HepG2 (cell line): Measurements from ENCODE around the gene ZKSCAN1. TPM values are rescaled to one million over a fixed set of nuclear protein-coding genes. Genes with fewer than 3 reads are reported as not detected.

ENCODE experiments used
- ATAD3A ChIP-seq: sonication (generic); formaldehyde crosslinking; IDR thresholded peaks from 2 replicates; pipeline ENCODE4 v1.4.0; 2020; ENCODE audit warnings: missing genetic modification reagents
- BORCS8-MEF2B ChIP-seq: sonication (generic); formaldehyde crosslinking; IDR thresholded peaks from 2 replicates; pipeline ENCODE4 v1.8.0; 2022; ENCODE audit warnings: mild to moderate bottlenecking, missing genetic modification reagents
- BRCA1 ChIP-seq: sonication (generic); formaldehyde crosslinking; IDR thresholded peaks from 2 replicates; pipeline ENCODE4 v1.4.0; 2020; ENCODE audit warnings: missing genetic modification reagents
- FOXA1 ChIP-seq, 2 experiments: fragments of 450-650 bp in 1 of 2; sonication (generic) in 1 of 2; formaldehyde crosslinking in 1 of 2; IDR thresholded peaks; 2 replicates each; pipeline versions ENCODE4 v1.4.0 to v1.6.1; 2016 to 2020; ENCODE audit warnings: missing genetic modification reagents in 1 of 2
- HIC2 ChIP-seq: sonication (generic); formaldehyde crosslinking; IDR thresholded peaks from 2 replicates; pipeline ENCODE4 v1.9.0; 2022; ENCODE audit warnings: low read depth, missing genetic modification reagents
- IKZF5 ChIP-seq: IDR thresholded peaks from 2 replicates; pipeline ENCODE4 v1.6.1; 2018; ENCODE audit warnings: missing genetic modification reagents, mild to moderate bottlenecking, missing compliant biosample characterization
- JUND ChIP-seq: sonication (generic); formaldehyde crosslinking; IDR thresholded peaks from 2 replicates; pipeline ENCODE4 v1.8.0; 2022; ENCODE audit warnings: mild to moderate bottlenecking, missing genetic modification reagents
- KDM3A ChIP-seq: IDR thresholded peaks from 2 replicates; pipeline ENCODE4 v1.6.1; 2018; ENCODE audit warnings: low read depth, missing compliant biosample characterization
- KLF11 ChIP-seq: IDR thresholded peaks from 2 replicates; pipeline ENCODE4 v1.6.1; 2016; ENCODE audit warnings: missing compliant biosample characterization
- NCOA5 ChIP-seq: sonication (generic); formaldehyde crosslinking; IDR thresholded peaks from 2 replicates; pipeline ENCODE4 v1.4.0; 2020; ENCODE audit warnings: missing genetic modification reagents
- NFYC ChIP-seq: IDR thresholded peaks from 2 replicates; pipeline ENCODE4 v1.6.1; 2016; ENCODE audit warnings: missing genetic modification reagents, missing compliant biosample characterization
- PAF1 ChIP-seq: IDR thresholded peaks from 2 replicates; pipeline ENCODE4 v1.6.1; 2016; ENCODE audit warnings: missing genetic modification reagents, missing compliant biosample characterization
- PCBP1 ChIP-seq: fragments of 200-400 bp; formaldehyde crosslinking; IDR thresholded peaks from 2 replicates; pipeline ENCODE4 v1.6.1; 2017; ENCODE audit warnings: mild to moderate bottlenecking, low read depth, low read length, borderline replicate concordance
- ZMAT3 ChIP-seq: sonication (generic); formaldehyde crosslinking; conservative IDR thresholded peaks from 2 replicates; pipeline ENCODE4 v1.7.0; 2021; ENCODE audit warnings: missing genetic modification reagents
- ZNF232 ChIP-seq: sonication (generic); formaldehyde crosslinking; IDR thresholded peaks from 2 replicates; pipeline ENCODE4 v1.4.0; 2020; ENCODE audit warnings: missing genetic modification reagents, borderline replicate concordance
- ZNF296 ChIP-seq: sonication (generic); formaldehyde crosslinking; conservative IDR thresholded peaks from 2 replicates; pipeline ENCODE4 v1.5.0; 2020; ENCODE audit warnings: mild to moderate bottlenecking, missing genetic modification reagents
- ZNF329 ChIP-seq: sonication (generic); formaldehyde crosslinking; IDR thresholded peaks from 2 replicates; pipeline ENCODE4 v1.9.0; 2021; ENCODE audit warnings: low read depth, mild to moderate bottlenecking, missing genetic modification reagents
- ZNF724P ChIP-seq: sonication (generic); formaldehyde crosslinking; IDR thresholded peaks from 2 replicates; pipeline ENCODE4 v1.8.0; 2022; ENCODE audit warnings: missing genetic modification reagents, borderline replicate concordance
- ZSCAN22 ChIP-seq: sonication (generic); formaldehyde crosslinking; IDR thresholded peaks from 2 replicates; pipeline ENCODE4 v1.4.0; 2020; ENCODE audit warnings: mild to moderate bottlenecking, missing genetic modification reagents
- polyA plus RNA-seq, 8 experiments: library from polyadenylated mRNA; depleted of rRNA in 3 of 8; stranded (reverse) in 7 of 8; unstranded in 1 of 8; fragments of >200 nt; fragmentation: Illumina TruSeq in 4 of 8; extraction: Trizol in 4 of 8; gene quantifications; 2 replicates each; pipeline versions ENCODE4 v1.2.1 to v1.2.3, GENCODE V29; 2011 to 2016; ENCODE audit warnings: low read depth in 4 of 8, missing spikeins in 1 of 8, mixed read lengths in 1 of 8; ENCODE audit not compliant: insufficient read depth in 1 of 8
- total RNA-seq, 5 experiments: library from RNA; depleted of rRNA; stranded (reverse); fragments of >200 nt; fragmentation: Illumina TruSeq; extraction: Trizol; gene quantifications; 2 replicates each; pipeline ENCODE4 v1.2.3, GENCODE V29; 2016; ENCODE audit warnings: low read depth in 1 of 5
- TF ChIP-seq, protein P1 (sequence below): conservative IDR thresholded peaks from 2 replicates; pipeline ENCODE4 v1.6.1; 2018; ENCODE audit warnings: missing genetic modification reagents
- TF ChIP-seq, protein P2 (sequence below): sonication (generic); formaldehyde crosslinking; IDR thresholded peaks from 2 replicates; pipeline ENCODE4 v1.8.1; 2023; ENCODE audit warnings: missing genetic modification reagents, inconsistent platforms, borderline replicate concordance
- TF ChIP-seq, protein P3 (sequence below): sonication (generic); formaldehyde crosslinking; IDR thresholded peaks from 2 replicates; pipeline ENCODE4 v1.5.0; 2020; ENCODE audit warnings: missing genetic modification reagents
- TF ChIP-seq, protein P4 (sequence below): sonication (generic); formaldehyde crosslinking; IDR thresholded peaks from 2 replicates; pipeline ENCODE4 v1.8.1; 2023; ENCODE audit warnings: mild to moderate bottlenecking, moderate library complexity, missing genetic modification reagents

The ZKSCAN1 gene
- total and polyA plus RNA-seq, 2 of the 13 experiments (the other 11 are each of a cell fraction or from before 2014, with no cell fraction given) = 46.4 to 60.6 TPM

DNA sequence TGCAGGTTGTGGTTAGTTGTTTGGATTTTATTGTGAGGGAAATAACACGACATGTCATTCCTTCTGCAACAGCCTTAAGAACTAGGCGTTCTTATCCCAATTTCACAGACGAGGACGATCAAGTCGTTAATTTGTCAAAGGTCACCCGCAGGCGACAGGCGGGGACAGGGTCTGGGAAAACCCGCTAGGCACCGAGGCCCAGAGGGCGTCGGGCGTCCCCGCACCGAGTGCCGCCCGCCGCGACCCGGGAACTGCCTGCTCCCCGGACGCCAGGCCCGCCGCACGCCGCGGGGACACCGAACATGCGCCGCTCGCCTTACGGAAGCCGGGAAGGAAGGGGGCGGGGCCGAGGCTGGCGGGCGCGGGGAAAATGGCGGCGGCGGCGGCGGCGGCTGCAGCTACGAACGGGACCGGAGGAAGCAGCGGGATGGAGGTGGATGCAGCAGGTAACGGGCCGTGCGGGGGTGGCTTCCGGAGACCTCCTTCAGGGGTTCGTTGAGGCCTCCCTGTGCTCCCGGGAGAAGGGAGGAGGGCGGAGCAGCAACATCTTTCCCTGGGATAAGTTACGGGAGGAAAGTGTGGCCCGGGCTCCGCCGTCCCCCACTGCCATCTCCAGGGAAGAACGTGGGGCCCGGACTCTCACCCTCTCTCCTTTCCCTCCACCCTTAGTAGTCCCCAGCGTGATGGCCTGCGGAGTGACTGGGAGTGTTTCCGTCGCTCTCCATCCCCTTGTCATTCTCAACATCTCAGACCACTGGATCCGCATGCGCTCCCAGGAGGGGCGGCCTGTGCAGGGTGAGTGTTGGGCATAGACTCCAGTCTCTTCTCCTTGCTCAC is 73.4 kb downstream of the ZKSCAN1 start, which contains the start of gene COPS6 (continued):
- TF ChIP-seq HIC2 (CRISPR knock-in tag) (no peak), FOXA1 (IDR thresholded peaks at IDR 0.05) (no peak), FOXA1 (CRISPR knock-in tag; IDR thresholded peaks at IDR 0.05) (no peak), PCBP1 (no peak), PAF1 (CRISPR knock-in tag) (no peak), NCOA5 (CRISPR knock-in tag) (no peak), KDM3A (CRISPR knock-in tag) (0 out of 2 replicates have a peak, but pooled peaks have one; percentile 61), IKZF5 (CRISPR knock-in tag) (peak; percentile 80), ZNF724P (CRISPR knock-in tag) (peak; percentile 96; the same call in 1 of the 2 replicates), ZNF296 (peak; percentile 88), BRCA1 (CRISPR knock-in tag) (no peak), JUND (CRISPR knock-in tag) (no peak), ZNF329 (CRISPR knock-in tag) (peak; percentile 74; the same call in 1 of the 2 replicates), ZSCAN22 (CRISPR knock-in tag) (peak; percentile 74; the same call in 1 of the 2 replicates), BORCS8-MEF2B (CRISPR knock-in tag) (peak; percentile 97), ZMAT3 (CRISPR knock-in tag) (peak; percentile 99), ATAD3A (no peak), NFYC (peak; percentile 52), ZNF232 (CRISPR knock-in tag) (peak; percentile 56), KLF11 (CRISPR knock-in tag) (no peak)
- TF ChIP-seq, protein P1, sequence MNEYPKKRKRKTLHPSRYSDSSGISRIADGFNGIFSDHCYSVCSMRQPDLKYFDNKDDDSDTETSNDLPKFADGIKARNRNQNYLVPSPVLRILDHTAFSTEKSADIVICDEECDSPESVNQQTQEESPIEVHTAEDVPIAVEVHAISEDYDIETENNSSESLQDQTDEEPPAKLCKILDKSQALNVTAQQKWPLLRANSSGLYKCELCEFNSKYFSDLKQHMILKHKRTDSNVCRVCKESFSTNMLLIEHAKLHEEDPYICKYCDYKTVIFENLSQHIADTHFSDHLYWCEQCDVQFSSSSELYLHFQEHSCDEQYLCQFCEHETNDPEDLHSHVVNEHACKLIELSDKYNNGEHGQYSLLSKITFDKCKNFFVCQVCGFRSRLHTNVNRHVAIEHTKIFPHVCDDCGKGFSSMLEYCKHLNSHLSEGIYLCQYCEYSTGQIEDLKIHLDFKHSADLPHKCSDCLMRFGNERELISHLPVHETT (CRISPR knock-in tag) = peak; percentile 98
- TF ChIP-seq, protein P2, sequence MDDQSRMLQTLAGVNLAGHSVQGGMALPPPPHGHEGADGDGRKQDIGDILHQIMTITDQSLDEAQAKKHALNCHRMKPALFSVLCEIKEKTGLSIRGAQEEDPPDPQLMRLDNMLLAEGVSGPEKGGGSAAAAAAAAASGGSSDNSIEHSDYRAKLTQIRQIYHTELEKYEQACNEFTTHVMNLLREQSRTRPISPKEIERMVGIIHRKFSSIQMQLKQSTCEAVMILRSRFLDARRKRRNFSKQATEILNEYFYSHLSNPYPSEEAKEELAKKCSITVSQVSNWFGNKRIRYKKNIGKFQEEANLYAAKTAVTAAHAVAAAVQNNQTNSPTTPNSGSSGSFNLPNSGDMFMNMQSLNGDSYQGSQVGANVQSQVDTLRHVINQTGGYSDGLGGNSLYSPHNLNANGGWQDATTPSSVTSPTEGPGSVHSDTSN (CRISPR knock-in tag) = no peak; the same call in 1 of the 2 replicates
- TF ChIP-seq, protein P3, sequence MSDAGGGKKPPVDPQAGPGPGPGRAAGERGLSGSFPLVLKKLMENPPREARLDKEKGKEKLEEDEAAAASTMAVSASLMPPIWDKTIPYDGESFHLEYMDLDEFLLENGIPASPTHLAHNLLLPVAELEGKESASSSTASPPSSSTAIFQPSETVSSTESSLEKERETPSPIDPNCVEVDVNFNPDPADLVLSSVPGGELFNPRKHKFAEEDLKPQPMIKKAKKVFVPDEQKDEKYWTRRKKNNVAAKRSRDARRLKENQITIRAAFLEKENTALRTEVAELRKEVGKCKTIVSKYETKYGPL (CRISPR knock-in tag) = 0 out of 2 replicates have a peak, but pooled peaks have one; percentile 26
- TF ChIP-seq, protein P4, sequence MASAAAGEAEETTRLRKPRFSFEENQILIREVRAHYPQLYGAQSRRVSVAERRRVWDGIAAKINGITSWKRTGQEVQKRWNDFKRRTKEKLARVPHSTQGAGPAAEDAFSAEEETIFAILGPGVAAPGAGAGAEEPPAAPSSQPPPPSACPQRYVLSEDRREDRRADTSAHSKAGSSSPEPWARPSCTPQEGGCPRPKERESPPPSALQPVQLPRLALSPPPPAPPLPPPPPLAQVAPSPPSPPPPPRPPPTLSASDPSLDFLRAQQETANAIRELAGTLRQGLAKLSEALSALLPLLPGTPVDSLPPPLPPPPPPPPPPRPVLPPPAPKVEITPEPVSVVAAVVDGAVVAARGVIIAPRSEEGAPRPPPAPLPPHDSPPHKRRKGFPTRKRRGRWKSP (CRISPR knock-in tag) = peak; percentile 78
